HepG2 (cell line): ENCODE data around the gene COMT. TPM values are rescaled to one million over a fixed set of nuclear protein-coding genes. Genes with fewer than 3 reads are reported as not detected.
A peak's percentile ranks its signal among the peaks of the same experiment; 100 is the strongest.

Experiments used
- ARID2 ChIP-seq: sonication (generic); formaldehyde crosslinking; IDR thresholded peaks from 2 replicates; pipeline ENCODE4 v1.8.1; 2022; ENCODE audit warnings: mild to moderate bottlenecking, missing genetic modification reagents, borderline replicate concordance
- CREBL2 ChIP-seq: sonication (generic); formaldehyde crosslinking; IDR thresholded peaks from 2 replicates; pipeline ENCODE4 v1.8.1; 2023; ENCODE audit warnings: missing genetic modification reagents, mild to moderate bottlenecking, borderline replicate concordance
- EHMT2 ChIP-seq: fragments of 200-600 bp; sonication (generic); IDR thresholded peaks from 2 replicates; pipeline ENCODE4 v1.7.0; 2017; ENCODE audit warnings: antibody characterized with exemption, low read depth, low read length, borderline replicate concordance
- KAT8 ChIP-seq: IDR thresholded peaks from 2 replicates; pipeline ENCODE4 v1.6.1; 2016; ENCODE audit warnings: missing genetic modification reagents, missing compliant biosample characterization
- KDM1A ChIP-seq: IDR thresholded peaks from 2 replicates; pipeline ENCODE4 v1.6.1; 2016; ENCODE audit warnings: missing compliant biosample characterization
- NBN ChIP-seq: fragments of 450-650 bp; conservative IDR thresholded peaks from 2 replicates; pipeline ENCODE4 v1.6.1; 2017
- NCOR1 ChIP-seq: fragments of 200-600 bp; sonication (generic); IDR thresholded peaks from 2 replicates; pipeline ENCODE4 v1.7.0; 2017; ENCODE audit warnings: antibody characterized with exemption, low read length, borderline replicate concordance
- NRL ChIP-seq: sonication (generic); formaldehyde crosslinking; IDR thresholded peaks from 2 replicates; pipeline ENCODE4 v1.5.0; 2020; ENCODE audit warnings: missing genetic modification reagents, mild to moderate bottlenecking, moderate library complexity, borderline replicate concordance
- POGK ChIP-seq: sonication (generic); formaldehyde crosslinking; conservative IDR thresholded peaks from 2 replicates; pipeline ENCODE4 v1.8.0; 2022; ENCODE audit warnings: mild to moderate bottlenecking, moderate library complexity, missing genetic modification reagents
- POLR2AphosphoS5 ChIP-seq: IDR thresholded peaks from 2 replicates; pipeline ENCODE4 v1.6.1; 2012; ENCODE audit warnings: low read depth, low read length
- POLR2G ChIP-seq: fragments of 200-400 bp; formaldehyde crosslinking; IDR thresholded peaks from 2 replicates; pipeline ENCODE4 v1.6.1; 2018; ENCODE audit warnings: mild to moderate bottlenecking, low read depth, low read length, moderate library complexity
- RBM22 ChIP-seq: fragments of 200-400 bp; formaldehyde crosslinking; optimal IDR thresholded peaks from 2 replicates; pipeline ENCODE3; 2017; ENCODE audit warnings: mild to moderate bottlenecking, low read length, moderate library complexity
- ZFP41 ChIP-seq: sonication (generic); formaldehyde crosslinking; IDR thresholded peaks from 2 replicates; pipeline ENCODE4 v1.4.0; 2020; ENCODE audit warnings: mild to moderate bottlenecking, missing genetic modification reagents, borderline replicate concordance
- ZNF142 ChIP-seq: sonication (generic); formaldehyde crosslinking; IDR thresholded peaks from 2 replicates; pipeline ENCODE4 v1.4.0; 2020; ENCODE audit warnings: missing genetic modification reagents
- ZNF251 ChIP-seq: sonication (generic); formaldehyde crosslinking; IDR thresholded peaks from 2 replicates; pipeline ENCODE4 v1.9.0; 2021; ENCODE audit warnings: mild to moderate bottlenecking, missing genetic modification reagents
- ZNF333 ChIP-seq: sonication (generic); formaldehyde crosslinking; IDR thresholded peaks from 2 replicates; pipeline ENCODE4 v1.4.0; 2020; ENCODE audit warnings: mild to moderate bottlenecking, missing genetic modification reagents, borderline replicate concordance
- ZNF354B ChIP-seq: sonication (generic); formaldehyde crosslinking; IDR thresholded peaks from 2 replicates; pipeline ENCODE4 v1.8.0; 2022; ENCODE audit warnings: mild to moderate bottlenecking, missing genetic modification reagents
- ZNF572 ChIP-seq: sonication (generic); formaldehyde crosslinking; IDR thresholded peaks from 2 replicates; pipeline ENCODE4 v1.5.1; 2020; ENCODE audit warnings: mild to moderate bottlenecking, missing genetic modification reagents
- polyA plus RNA-seq, 8 experiments: library from polyadenylated mRNA; depleted of rRNA in 3 of 8; stranded (reverse) in 7 of 8; unstranded in 1 of 8; fragments of >200 nt; fragmentation: Illumina TruSeq in 4 of 8; extraction: Trizol in 4 of 8; gene quantifications; 2 replicates each; pipeline versions ENCODE4 v1.2.1 to v1.2.3, GENCODE V29; 2011 to 2016; ENCODE audit warnings: low read depth in 4 of 8, missing spikeins in 1 of 8, mixed read lengths in 1 of 8; ENCODE audit not compliant: insufficient read depth in 1 of 8
- total RNA-seq, 5 experiments: library from RNA; depleted of rRNA; stranded (reverse); fragments of >200 nt; fragmentation: Illumina TruSeq; extraction: Trizol; gene quantifications; 2 replicates each; pipeline ENCODE4 v1.2.3, GENCODE V29; 2016; ENCODE audit warnings: low read depth in 1 of 5
- TF ChIP-seq, protein P1 (sequence below): sonication (generic); formaldehyde crosslinking; IDR thresholded peaks from 2 replicates; pipeline ENCODE4 v1.4.0; 2020; ENCODE audit warnings: missing genetic modification reagents
- TF ChIP-seq, protein P2 (sequence below): sonication (generic); formaldehyde crosslinking; IDR thresholded peaks from 2 replicates; pipeline ENCODE4 v1.4.0; 2020; ENCODE audit warnings: missing genetic modification reagents

COMT gene
- total and polyA plus RNA-seq, 2 of the 13 experiments (the other 11 are each of a cell fraction or from before 2014, with no cell fraction given) = 156 to 162 TPM

DNA sequence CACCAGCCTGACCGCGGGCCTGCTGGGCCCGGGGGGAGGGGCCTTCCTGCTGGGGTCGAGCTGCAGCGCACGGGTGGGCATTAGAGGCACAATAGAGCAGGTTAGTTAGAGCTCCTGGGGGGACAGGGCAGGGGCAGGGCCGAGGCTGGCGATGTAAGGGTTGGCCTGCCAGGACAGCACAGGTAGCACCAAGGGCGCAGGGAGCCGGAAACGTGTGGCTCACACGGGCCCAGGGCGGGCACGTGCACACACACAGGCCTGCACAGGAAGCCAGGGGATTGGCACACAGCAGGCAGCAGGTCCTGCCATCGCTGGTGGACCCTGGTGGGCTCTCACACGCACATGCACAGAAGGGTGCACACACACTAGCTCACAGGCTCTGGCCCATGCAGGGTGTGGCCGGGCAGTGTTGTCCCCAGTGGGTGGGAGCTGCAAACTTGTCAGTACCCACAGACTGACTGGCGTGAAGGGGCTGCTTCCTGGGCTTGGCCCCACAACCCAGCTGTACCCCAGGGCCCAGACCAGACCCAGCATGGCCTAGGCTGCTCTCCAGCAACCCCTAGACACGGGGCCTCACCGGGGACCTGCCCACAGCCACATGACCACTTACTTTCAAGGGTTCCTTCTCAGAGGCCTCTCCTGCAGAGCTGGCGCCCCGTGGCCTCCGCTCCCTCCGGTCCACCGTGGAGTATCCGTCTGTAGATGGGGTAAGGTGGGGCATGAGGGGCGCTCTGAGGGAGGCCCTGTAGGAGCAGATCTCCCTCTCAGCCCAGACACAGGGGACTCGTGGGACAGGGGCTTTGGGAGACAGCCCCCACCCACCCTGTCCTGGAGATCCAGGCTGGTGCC, 29.9 kb downstream of the COMT start (continued):
- TF ChIP-seq ZNF572 (CRISPR knock-in tag) (no peak), ZFP41 (0 out of 2 replicates have a peak, but pooled peaks have one; percentile 26), ZNF251 (no peak), ZNF333 (peak; percentile 35; the same call in 1 of the 2 replicates), NRL (CRISPR knock-in tag) (0 out of 2 replicates have a peak, but pooled peaks have one; percentile 32), KAT8 (CRISPR knock-in tag) (no peak), ARID2 (no peak), EHMT2 (no peak), POLR2AphosphoS5 (0 out of 2 replicates have a peak, but pooled peaks have one; percentile 23), KDM1A (CRISPR knock-in tag) (no peak), ZNF142 (CRISPR knock-in tag) (no peak), CREBL2 (CRISPR knock-in tag) (no peak), ZNF354B (CRISPR knock-in tag) (no peak), NCOR1 (no peak), RBM22 (peak; percentile 49), NBN (no peak), POGK (CRISPR knock-in tag) (0 out of 2 replicates have a peak, but pooled peaks have one; percentile 43), POLR2G (0 out of 2 replicates have a peak, but pooled peaks have one; percentile 27)
- TF ChIP-seq, protein P1, sequence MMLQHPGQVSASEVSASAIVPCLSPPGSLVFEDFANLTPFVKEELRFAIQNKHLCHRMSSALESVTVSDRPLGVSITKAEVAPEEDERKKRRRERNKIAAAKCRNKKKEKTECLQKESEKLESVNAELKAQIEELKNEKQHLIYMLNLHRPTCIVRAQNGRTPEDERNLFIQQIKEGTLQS (CRISPR knock-in tag) = no peak
- TF ChIP-seq, protein P2, sequence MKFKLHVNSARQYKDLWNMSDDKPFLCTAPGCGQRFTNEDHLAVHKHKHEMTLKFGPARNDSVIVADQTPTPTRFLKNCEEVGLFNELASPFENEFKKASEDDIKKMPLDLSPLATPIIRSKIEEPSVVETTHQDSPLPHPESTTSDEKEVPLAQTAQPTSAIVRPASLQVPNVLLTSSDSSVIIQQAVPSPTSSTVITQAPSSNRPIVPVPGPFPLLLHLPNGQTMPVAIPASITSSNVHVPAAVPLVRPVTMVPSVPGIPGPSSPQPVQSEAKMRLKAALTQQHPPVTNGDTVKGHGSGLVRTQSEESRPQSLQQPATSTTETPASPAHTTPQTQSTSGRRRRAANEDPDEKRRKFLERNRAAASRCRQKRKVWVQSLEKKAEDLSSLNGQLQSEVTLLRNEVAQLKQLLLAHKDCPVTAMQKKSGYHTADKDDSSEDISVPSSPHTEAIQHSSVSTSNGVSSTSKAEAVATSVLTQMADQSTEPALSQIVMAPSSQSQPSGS (CRISPR knock-in tag) = no peak
